GM21447 (cell line): ENCODE data around the gene PMEPA1.

Experiments
- ATAC-seq: cut with Tn5 transposase; IDR thresholded peaks from one replicate; pipeline ENCODE4 v1.9.1; 2021; ENCODE audit not compliant: unreplicated experiment

The PMEPA1 gene

DNA sequence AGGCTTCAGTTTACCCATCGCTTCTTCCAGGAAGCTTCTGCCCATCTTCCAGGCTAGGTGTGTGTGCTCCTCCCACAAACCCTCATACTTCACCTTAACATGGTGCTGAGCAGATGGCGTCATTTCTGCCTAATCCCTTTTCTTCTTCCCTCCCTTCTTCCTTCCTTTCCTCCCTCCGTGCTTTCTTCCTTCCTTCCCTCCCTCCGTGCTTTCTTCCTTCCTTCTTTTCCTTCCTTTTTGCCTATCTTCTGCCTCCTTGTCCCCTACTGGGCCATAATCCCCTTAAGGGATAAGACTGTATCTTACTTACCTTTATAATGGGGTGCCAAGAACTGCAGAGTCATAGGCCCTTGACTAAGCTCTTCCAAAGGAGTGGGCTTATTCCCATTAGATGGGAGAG, 27.5 kb upstream of the PMEPA1 start:
- no peak for ATAC-seq

DNA sequence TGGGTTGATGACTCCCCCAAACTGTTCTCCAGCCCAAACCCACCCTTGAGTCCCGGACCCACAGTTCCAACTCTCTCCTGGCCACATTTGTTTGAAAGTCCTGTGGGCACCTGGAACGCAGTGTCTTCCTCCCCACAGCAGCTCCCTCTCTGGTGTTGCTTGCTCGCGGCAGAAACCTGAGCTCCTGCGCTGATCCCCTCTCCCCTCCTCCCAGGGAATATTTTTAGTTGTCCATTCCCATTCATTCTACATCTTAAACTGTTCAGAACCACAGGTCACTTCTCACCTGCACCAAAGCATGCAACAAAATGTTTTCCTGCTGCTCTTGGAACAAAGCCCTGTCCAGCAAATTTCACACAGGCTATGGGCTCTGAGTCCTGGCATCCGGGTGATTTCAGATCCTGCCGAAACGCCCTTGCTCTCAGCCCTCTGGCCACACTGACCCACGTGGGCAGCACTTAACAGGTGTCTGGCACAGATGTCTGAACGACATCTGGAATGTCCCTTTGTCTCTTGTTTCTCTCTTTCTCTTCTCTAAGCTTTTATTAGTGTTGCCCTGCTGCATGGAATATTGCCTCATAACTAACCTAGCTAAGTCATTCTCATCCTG, 27.0 kb upstream of the PMEPA1 start:
- ATAC-seq = no peak

DNA sequence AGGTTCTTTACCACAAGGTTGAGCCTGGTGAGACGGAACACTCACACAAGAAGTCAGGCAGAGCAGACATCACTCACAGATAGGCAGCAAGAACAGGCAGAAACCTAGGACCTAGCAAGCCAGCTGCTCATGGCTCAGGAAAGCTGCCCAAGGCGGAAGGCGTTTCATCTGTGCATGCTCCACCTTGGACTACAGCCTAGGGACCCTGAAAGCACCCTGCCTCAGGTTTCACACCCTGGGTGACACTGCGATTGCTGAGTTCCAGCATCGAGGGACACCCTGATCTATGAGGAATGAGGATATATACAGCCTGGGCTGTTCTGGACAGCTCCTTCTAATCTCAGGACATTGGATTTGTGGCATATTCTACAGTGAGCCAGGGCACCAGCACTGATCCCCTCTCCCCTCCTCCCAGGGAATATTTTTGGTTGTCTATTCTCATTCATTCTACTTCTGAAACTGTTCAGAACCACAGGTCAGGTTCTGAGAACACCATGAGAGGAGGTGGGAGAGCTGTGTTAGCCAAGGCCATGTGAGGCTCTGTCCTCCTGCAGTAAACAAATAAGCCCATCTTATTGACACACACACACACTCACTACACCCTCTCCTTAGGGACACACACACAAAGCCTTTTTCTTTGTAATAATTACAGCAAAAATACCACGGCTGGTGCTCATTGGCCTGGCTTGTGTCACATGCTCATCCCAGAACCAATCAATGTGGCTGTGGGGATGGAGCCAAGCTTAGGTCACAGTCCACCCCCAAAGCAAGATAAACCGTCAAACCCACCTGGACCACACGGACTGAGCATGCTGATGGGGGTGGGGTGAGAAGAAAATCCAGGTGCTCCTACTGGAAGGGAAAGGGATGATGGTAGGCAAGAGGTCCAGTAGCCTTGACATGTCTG, 26.3 kb upstream of the PMEPA1 start:
- no peak for ATAC-seq

GRCh38 chr20:57734754-57735153, 24.9 kb upstream of the PMEPA1 start:
- ATAC-seq = no peak

- ATAC-seq = no peak
Observed at GRCh38 chr20:57732226-57732625, 22.4 kb upstream of the PMEPA1 start.

- no peak for ATAC-seq
Observed at GRCh38 chr20:57728762-57729161, 18.9 kb upstream of the PMEPA1 start.

DNA sequence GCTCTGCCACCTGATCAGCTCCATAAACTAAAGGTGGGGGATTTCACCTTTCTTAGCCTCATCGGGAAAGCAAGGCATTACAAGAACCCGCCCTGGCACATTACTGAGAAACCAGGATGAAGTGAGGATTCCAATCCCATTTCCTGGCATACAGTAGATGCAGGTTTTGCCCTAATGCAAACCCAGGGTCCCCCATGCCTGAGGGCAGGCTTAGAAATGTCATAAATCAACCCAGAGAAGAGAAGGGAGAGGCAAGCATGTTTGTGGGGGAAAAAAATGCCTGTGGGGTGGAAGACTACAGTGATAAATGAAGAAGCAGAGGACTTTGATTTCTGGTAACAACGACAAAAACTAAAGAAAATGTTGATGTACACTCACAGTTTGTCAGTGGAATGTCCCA, 18.0 kb upstream of the PMEPA1 start:
- ATAC-seq = no peak

DNA sequence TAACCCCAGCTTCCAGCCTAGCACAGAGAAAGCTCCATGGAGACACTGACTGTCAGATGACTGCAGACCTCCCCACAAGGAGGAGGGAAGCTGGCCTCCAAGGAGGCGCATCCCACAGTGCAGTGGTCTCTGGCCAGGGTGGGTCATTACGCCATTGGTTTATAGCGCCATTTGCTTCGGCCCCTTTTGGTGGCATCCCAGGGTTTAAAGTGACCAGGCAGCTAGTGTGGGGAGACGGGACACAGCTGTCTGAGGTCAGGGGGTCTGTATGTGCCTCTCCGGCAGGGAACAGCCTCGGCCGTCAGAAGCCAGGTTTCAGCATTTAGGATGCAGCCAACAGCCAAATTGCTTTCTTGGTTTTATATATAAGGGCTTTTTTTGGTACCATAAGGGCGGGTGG, 15.8 kb upstream of the PMEPA1 start:
- ATAC-seq = no peak

GRCh38 chr20:57724610-57725405, 15.0 kb upstream of the PMEPA1 start:
- no peak for ATAC-seq

- ATAC-seq = no peak
Observed at GRCh38 chr20:57723816-57724215, 14.0 kb upstream of the PMEPA1 start.

GRCh38 chr20:57719951-57720350, 10.1 kb upstream of the PMEPA1 start:
- ATAC-seq = no peak

DNA sequence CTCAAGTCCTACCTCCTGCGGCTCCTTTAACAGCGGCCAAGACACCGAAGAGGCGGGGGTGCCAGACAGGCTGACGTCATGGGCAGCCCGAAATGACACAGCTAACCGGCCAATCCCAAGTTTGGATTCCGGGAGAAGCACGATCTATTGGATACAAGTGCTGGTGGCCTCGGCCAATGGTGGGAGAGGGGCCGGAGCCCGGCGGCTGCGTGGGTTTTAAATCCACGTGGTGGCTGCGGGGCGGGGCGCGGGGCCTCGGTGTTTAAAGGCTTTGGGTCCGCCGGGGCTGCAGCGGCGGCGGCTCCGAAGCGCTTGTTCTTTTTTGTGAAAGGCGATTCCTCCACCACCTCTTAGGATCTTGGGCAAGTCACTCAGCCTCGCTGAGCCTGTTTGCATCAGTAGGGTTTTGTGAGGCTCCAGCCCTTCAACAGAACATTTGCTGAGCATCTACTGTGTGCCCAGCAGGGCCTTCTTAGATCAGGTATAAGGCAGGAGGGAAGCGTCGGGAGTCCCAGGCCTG, 8.7 kb upstream of the PMEPA1 start:
- ATAC-seq = peak; percentile 90

GRCh38 chr20:57717797-57718196, 8.0 kb upstream of the PMEPA1 start:
- ATAC-seq = no peak

GRCh38 chr20:57716901-57717300, 7.1 kb upstream of the PMEPA1 start:
- ATAC-seq = no peak

DNA sequence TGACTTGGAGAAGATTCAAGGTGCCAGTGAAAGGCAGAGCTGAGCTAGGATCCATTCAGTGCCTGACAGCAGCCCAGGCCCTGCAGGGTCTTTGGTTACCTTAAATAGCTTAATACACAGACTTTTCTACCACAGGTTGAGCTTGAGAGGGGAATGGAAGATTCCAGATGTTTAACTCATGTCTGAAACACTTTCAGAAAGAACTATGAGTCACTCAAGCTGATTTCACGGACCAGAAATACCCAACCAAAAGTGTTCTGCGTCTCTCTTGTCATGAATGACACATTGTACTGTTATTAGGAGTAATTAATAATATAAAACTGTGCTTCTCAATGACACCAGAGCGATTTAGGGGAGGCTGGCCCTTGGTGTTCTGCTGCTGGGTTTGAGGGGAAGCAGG, 6.4 kb upstream of the PMEPA1 start:
- ATAC-seq = no peak

DNA sequence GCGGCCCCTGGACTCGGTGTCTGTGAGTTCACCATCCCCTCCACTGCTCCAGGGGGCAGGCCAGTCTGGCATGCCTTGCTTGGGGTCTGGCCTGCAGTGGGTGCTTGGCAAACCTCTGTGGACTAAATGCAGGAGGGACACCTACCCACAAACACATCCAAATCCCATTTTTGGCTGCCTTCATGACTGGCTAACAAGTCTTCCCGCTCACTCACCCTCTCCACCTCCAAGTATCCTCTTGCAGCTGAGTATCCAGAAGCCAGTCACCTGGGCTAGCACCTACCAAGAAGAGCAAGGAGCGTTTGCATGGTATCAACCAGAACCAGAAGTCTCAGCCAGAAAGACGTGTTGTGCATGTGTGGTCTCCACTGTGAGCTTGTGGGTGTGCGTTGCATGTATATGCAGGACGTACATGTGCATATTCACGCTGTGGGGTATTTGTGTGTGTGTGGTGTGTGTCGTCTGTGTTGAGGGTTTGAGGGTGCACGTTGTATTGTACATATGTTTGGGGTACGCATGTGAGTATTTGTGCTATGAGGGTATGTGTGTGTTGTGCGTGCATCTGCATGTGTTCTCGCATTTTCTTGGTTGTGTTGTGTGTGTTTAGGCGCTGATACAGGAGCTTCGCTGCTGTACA, 5.6 kb upstream of the PMEPA1 start:
- ATAC-seq = no peak

- ATAC-seq = no peak
Observed at GRCh38 chr20:57714409-57715267, 4.8 kb upstream of the PMEPA1 start.

GRCh38 chr20:57713951-57714350, 4.1 kb upstream of the PMEPA1 start:
- no peak for ATAC-seq

GRCh38 chr20:57713505-57713903, 3.7 kb upstream of the PMEPA1 start:
- no peak for ATAC-seq

- no peak for ATAC-seq
Observed at GRCh38 chr20:57712851-57713504, 3.2 kb upstream of the PMEPA1 start.
